Keratinocyte (primary cell): ENCODE data around the gene RBM3. TPM values are rescaled to one million over a fixed set of nuclear protein-coding genes. Genes with fewer than 3 reads are reported as not detected.

Experiments used
- DNase-seq: peaks from one replicate; pipeline ENCODE4 v3.0.0-alpha.2; 2011; ENCODE audit warnings: low read depth, missing footprints, low spot score
- FAIRE-seq: peaks from 2 replicates; lab custom pipeline; 2011; peaks lifted over from hg19 to GRCh38; lab: Jason Lieb, UNC
- H2AFZ ChIP-seq: 2 replicates; pipeline ENCODE4 v1.6.0; 2012; ENCODE audit warnings: low read length, control low read depth, inconsistent platforms; ENCODE audit not compliant: control insufficient read depth
- H3K27ac ChIP-seq: 2 replicates; pipeline ENCODE4 v1.5.1; 2011; ENCODE audit warnings: low read length; ENCODE audit not compliant: control insufficient read depth, insufficient read depth
- H3K27me3 ChIP-seq: 3 replicates; pipeline ENCODE4 v1.6.0; 2011; ENCODE audit warnings: low read length; ENCODE audit not compliant: control insufficient read depth, insufficient read depth; ENCODE audit errors: extremely low read depth
- H3K36me3 ChIP-seq, 2 experiments: 2 replicates in 1 of 2; 3 replicates in 1 of 2; pipeline ENCODE4 v1.5.1; 2011; ENCODE audit warnings: low read length in 2 of 2, mild to moderate bottlenecking in 1 of 2; ENCODE audit not compliant: control insufficient read depth in 2 of 2, insufficient read depth in 2 of 2; ENCODE audit errors: extremely low read depth in 1 of 2
- H3K4me1 ChIP-seq: 3 replicates; pipeline ENCODE4 v1.5.1; 2011; ENCODE audit warnings: low read length; ENCODE audit not compliant: control insufficient read depth, insufficient read depth; ENCODE audit errors: extremely low read depth
- H3K4me2 ChIP-seq: 3 replicates; pipeline ENCODE4 v1.6.0; 2011; ENCODE audit warnings: low read depth, low read length; ENCODE audit not compliant: control insufficient read depth, insufficient read depth; ENCODE audit errors: extremely low read depth
- H3K4me3 ChIP-seq, 3 experiments: fragments of 200-600 bp in 1 of 3; sonication (generic) in 1 of 3; 2 replicates in 2 of 3; 3 replicates in 1 of 3; pipeline ENCODE4 v1.5.1; 2011 to 2016; ENCODE audit warnings: low read length in 3 of 3, mild to moderate bottlenecking in 3 of 3, control low read depth in 2 of 3, inconsistent platforms in 1 of 3, low read depth in 1 of 3, mixed read lengths in 1 of 3, mixed run types in 1 of 3, moderate library complexity in 1 of 3; ENCODE audit not compliant: control insufficient read depth in 2 of 3, insufficient read depth in 2 of 3; ENCODE audit errors: extremely low read depth in 1 of 3
- H3K79me2 ChIP-seq: 2 replicates; pipeline ENCODE4 v1.6.0; 2012; ENCODE audit warnings: low read length; ENCODE audit not compliant: control insufficient read depth, insufficient read depth
- H3K9ac ChIP-seq: 3 replicates; pipeline ENCODE4 v1.6.0; 2011; ENCODE audit warnings: low read length; ENCODE audit not compliant: control insufficient read depth, insufficient read depth; ENCODE audit errors: extremely low read depth
- H3K9me1 ChIP-seq: 3 replicates; pipeline ENCODE4 v1.6.0; 2011; ENCODE audit warnings: low read length; ENCODE audit not compliant: control insufficient read depth, insufficient read depth; ENCODE audit errors: extremely low read depth
- H3K9me3 ChIP-seq: 2 replicates; pipeline ENCODE4 v1.5.1; 2012; ENCODE audit warnings: low read depth, low read length; ENCODE audit not compliant: control insufficient read depth
- H4K20me1 ChIP-seq: 3 replicates; pipeline ENCODE4 v1.6.0; 2011; ENCODE audit warnings: low read length; ENCODE audit not compliant: control insufficient read depth, insufficient read depth; ENCODE audit errors: extremely low read depth
- EZH2 ChIP-seq: IDR thresholded peaks from one replicate; pipeline ENCODE4 v1.6.1; 2012; ENCODE audit warnings: inconsistent platforms, mild to moderate bottlenecking, low read length, moderate library complexity
- dilution Hi-C: fragments of 300-500 bp; cut with MboI; formaldehyde crosslinking; loops from one replicate; pipeline ENCODE4 v1.7.0; 2020; ENCODE audit warnings: low sequenced_read_pairs; ENCODE audit not compliant: extremely low pct_ligation_motif_present
- polyA plus RNA-seq, 5 experiments: library from polyadenylated mRNA; depleted of rRNA in 3 of 5; stranded (reverse) in 3 of 5; stranded (forward) in 1 of 5; unstranded in 1 of 5; fragments of >200 nt; gene quantifications; 1 replicate in 1 of 5; 2 replicates in 3 of 5; 3 replicates in 1 of 5; pipeline versions ENCODE4 v1.2.1 to v1.2.3, GENCODE V29; 2011 to 2012; ENCODE audit warnings: missing spikeins in 2 of 5, low read depth in 1 of 5, low replicate concordance in 1 of 5
- TF ChIP-seq, protein P1 (sequence below), 3 experiments: IDR thresholded peaks in 1 of 3; conservative IDR thresholded peaks in 1 of 3; optimal IDR thresholded peaks in 1 of 3; 2 replicates in 2 of 3; 3 replicates in 1 of 3; pipeline versions ENCODE3 to v1.5.1; 2011; ENCODE audit warnings: low read length in 3 of 3, mild to moderate bottlenecking in 3 of 3, moderate library complexity in 2 of 3, control low read depth in 1 of 3, inconsistent platforms in 1 of 3; ENCODE audit not compliant: insufficient read depth in 2 of 3; ENCODE audit errors: extremely low read depth in 1 of 3

Gene RBM3
- polyA plus RNA-seq, 1 donor (not counting 4 experiments of a cell fraction or from before 2014, with no cell fraction given): 327 TPM

GRCh38 chrX:48532161-48532560, 42.1 kb upstream of the RBM3 start:
- DNase-seq (no peak), FAIRE-seq (no peak)
- H3K36me3 ChIP-seq: peaks cover 4% of the 10 kb centered on the region in 2 experiments
- H3K4me3 ChIP-seq: no peak overlapping the region
- H3K9me1 ChIP-seq: no peaks in the 10 kb centered on the region
- H3K9me3 ChIP-seq: no peaks in the 10 kb centered on the region
- H3K27me3 ChIP-seq: no peaks in the 10 kb centered on the region
- H3K79me2 ChIP-seq: no peaks in the 10 kb centered on the region
- no peak overlapping the region for H2AFZ ChIP-seq
- peak overlapping the region; percentile 92 for H3K27ac ChIP-seq
- no peaks in the 10 kb centered on the region for H4K20me1 ChIP-seq
- peaks cover 21% of the 10 kb centered on the region for H3K4me1 ChIP-seq
- dilution Hi-C loops: no loop called here
- no peak for TF ChIP-seq EZH2
- TF ChIP-seq, protein P1, sequence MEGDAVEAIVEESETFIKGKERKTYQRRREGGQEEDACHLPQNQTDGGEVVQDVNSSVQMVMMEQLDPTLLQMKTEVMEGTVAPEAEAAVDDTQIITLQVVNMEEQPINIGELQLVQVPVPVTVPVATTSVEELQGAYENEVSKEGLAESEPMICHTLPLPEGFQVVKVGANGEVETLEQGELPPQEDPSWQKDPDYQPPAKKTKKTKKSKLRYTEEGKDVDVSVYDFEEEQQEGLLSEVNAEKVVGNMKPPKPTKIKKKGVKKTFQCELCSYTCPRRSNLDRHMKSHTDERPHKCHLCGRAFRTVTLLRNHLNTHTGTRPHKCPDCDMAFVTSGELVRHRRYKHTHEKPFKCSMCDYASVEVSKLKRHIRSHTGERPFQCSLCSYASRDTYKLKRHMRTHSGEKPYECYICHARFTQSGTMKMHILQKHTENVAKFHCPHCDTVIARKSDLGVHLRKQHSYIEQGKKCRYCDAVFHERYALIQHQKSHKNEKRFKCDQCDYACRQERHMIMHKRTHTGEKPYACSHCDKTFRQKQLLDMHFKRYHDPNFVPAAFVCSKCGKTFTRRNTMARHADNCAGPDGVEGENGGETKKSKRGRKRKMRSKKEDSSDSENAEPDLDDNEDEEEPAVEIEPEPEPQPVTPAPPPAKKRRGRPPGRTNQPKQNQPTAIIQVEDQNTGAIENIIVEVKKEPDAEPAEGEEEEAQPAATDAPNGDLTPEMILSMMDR (optimal IDR thresholded peaks at IDR 0.05 in 1 of 3, IDR thresholded peaks at IDR 0.05 in 1 of 3, conservative IDR thresholded peaks at IDR 0.05 in 1 of 3; ENCODE audit: extremely low read depth in 1 of 3, insufficient read depth in 2 of 3, low read length in 3 of 3): no peak
- H3K4me2 ChIP-seq: peak overlapping the region; percentile 3
- no peak overlapping the region for H3K9ac ChIP-seq

- Histone ChIP-seq H3K4me1 (peaks cover 21% of the 10 kb centered on the region), H3K9me1 (no peaks in the 10 kb centered on the region), H2AFZ (no peak overlapping the region), H3K4me3 (no peak overlapping the region), H3K79me2 (no peaks in the 10 kb centered on the region), H3K27ac (no peak overlapping the region), H3K36me3 (peaks cover 0 to 3% of the 10 kb centered on the region in 2 experiments), H3K4me2 (no peak overlapping the region), H3K27me3 (no peaks in the 10 kb centered on the region), H3K9me3 (no peaks in the 10 kb centered on the region), H4K20me1 (no peaks in the 10 kb centered on the region), H3K9ac (no peak overlapping the region)
- dilution Hi-C loops: no loop called here
- DNase-seq: no peak
- no peak for FAIRE-seq
- TF ChIP-seq EZH2: no peak
- TF ChIP-seq, protein P1 (optimal IDR thresholded peaks at IDR 0.05 in 1 of 3, IDR thresholded peaks at IDR 0.05 in 1 of 3, conservative IDR thresholded peaks at IDR 0.05 in 1 of 3; ENCODE audit: extremely low read depth in 1 of 3, insufficient read depth in 2 of 3, low read length in 3 of 3): no peak
Observed at GRCh38 chrX:48533165-48533564, 41.1 kb upstream of the RBM3 start.
